GM11168 (cell line): ENCODE results near the gene LRRC4C.
"Not testable (repeated sequence)": the region's sequence is repeated elsewhere in the genome, so short reads cannot be mapped to it uniquely, and the experiment has no call there.

Experiments
- in situ Hi-C: fragments of 300-500 bp; cut with MboI; formaldehyde crosslinking; loops from one replicate; pipeline ENCODE4 v1.12.0; 2022; ENCODE audit warnings: low sequenced_read_pairs; ENCODE audit not compliant: unreplicated experiment

LRRC4C gene

GRCh38 chr11:41051919-41052635 is 407.4 kb downstream of the LRRC4C start:
- in situ Hi-C loops = no loop called here

GRCh38 chr11:41050791-41051190 is 408.7 kb downstream of the LRRC4C start:
- in situ Hi-C loops = no loop called here

DNA sequence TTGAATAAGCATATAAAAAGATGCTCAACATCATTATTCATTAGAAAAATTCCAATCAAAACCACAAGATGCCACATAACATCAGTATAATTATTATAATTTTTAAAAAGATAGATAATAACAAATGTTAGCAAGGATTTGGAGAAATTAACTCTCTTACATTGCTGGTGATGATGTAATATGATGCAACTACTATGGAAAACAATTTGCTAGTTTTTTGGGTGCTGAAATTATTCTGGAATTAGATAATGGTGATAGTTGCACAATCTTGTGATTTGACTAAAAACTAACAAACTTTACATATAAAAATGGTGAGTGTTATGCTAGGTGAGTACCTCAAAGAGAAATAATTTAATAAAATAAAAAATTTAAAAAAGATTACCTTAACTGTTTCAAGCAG is 412.2 kb downstream of the LRRC4C start:
- in situ Hi-C loops = loop anchor here (25.0 kb wide), 1 partner anchor 390 kb away; no protein-coding TSS in a partner anchor

- in situ Hi-C loops = loop anchor here (25.0 kb wide), 1 partner anchor 392 kb away; no protein-coding TSS in a partner anchor
These were observed 414.2 kb downstream of the LRRC4C start for GRCh38 chr11:41045266-41045665.

- in situ Hi-C loops = loop anchor here (25.0 kb wide), 1 partner anchor 393 kb away; no protein-coding TSS in a partner anchor
These were observed 414.7 kb downstream of the LRRC4C start for GRCh38 chr11:41044747-41045146.

GRCh38 chr11:41042688-41043087 is 416.8 kb downstream of the LRRC4C start:
- in situ Hi-C loops = loop anchor here (25.0 kb wide), 1 partner anchor 395 kb away; no protein-coding TSS in a partner anchor

DNA sequence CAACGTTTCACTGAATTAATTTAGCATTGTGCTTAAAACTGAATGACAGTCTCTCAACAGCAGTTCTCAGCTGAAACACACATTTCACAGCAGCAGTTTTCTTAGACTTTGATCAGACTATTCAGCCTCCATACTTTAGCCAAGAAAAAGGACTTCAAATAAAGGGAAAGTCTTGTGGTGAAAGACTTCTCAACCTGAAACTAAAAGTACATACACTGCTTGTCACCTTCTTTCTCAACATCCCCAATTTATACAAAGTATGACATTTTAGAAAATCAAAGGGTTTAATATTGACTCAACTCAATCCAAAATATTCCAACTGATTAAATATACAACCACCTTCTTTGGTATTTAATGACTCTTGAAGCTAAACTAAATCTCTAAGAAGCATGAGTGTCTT is 419.0 kb downstream of the LRRC4C start:
- in situ Hi-C loops = loop anchor here (25.0 kb wide), 1 partner anchor 397 kb away; no protein-coding TSS in a partner anchor

DNA sequence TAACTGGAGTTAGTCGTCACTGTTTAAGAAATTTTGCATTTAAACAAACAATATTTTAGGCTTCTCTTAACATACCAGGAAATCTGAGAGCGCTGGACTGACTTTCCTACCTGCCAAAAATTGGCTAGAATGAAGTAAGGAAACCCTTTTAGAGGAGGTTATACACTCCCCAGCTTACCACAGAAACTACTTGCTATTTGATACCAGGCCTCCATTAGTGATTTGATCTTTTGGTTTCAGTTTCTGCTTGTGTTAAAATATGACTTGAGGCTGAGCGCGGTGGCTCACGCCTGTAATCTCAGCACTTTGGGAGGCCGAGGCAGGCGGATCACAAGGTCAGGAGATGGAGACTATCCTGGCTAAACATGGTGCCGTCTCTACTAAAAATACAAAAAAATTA is 419.9 kb downstream of the LRRC4C start:
- in situ Hi-C loops = loop anchor here (25.0 kb wide), 1 partner anchor 398 kb away; no protein-coding TSS in a partner anchor

DNA sequence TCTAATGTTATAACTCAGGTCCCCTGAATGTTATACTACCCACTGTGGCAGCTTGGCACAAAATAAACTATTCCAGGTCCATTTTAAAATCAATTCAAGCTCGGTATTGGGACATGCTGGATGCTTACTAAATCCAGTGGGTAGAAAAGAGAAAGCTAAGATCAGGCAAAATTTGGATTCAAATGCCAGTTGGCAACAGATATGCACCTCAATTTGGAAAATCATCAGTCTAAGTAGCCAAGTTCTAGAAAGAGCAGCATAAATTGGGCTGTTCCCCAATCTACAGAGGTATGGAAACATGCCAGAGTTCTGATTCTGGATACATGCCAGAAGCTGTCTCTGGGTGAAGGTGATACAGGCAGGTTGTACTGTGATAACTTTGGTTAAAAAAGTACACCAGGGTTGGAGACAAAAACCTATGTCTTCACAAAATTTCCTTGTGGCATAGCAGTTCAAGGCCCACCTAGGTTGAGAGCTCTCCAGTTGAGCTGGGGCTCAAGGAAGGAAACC is 427.8 kb downstream of the LRRC4C start:
- in situ Hi-C loops = loop anchor here (25.0 kb wide), 1 partner anchor 406 kb away; no protein-coding TSS in a partner anchor

DNA sequence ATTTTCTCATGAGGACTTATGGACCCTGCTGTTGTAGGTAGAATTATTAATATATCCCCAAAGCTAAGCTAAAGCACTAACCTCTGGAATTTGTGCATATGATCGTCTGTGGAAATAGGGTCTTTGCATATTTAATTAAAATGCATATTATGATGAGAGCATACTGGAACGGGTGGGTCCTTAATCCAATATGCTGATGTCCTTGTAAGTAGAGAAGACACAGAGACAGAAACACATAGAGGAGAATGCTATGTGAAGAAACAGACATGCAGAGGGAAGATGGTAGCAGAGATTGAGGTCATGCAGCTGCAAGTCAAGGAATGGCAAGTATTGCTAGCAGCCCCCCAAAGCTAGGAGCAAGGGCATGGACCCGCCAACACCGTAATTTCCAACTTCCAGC is 439.2 kb downstream of the LRRC4C start:
- in situ Hi-C loops = no loop called here

DNA sequence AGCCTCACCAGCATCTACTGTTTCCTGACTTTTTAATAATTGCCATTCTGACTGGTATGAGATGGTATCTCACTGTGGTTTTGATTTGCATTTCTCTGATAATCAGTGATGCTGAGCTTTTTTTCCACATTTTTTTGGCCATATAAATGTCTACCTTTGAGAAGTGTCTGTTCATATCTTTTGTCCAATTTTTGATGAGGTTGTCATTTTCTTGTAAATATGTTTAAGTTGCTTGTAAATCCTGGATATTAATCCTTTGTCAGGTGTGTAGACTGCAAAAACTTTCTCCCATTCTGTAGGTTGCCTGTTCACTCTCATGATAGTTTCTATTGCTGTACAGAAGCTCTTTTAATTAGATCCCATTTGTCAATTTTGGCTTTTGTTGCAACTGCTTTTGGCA is 439.8 kb downstream of the LRRC4C start:
- in situ Hi-C loops = not testable (repeated sequence)

- in situ Hi-C loops = no loop called here
These were observed 441.2 kb downstream of the LRRC4C start for GRCh38 chr11:41018224-41018623.

- in situ Hi-C loops = no loop called here
These were observed 448.9 kb downstream of the LRRC4C start for GRCh38 chr11:41010361-41011050.

- in situ Hi-C loops = no loop called here
These were observed 453.5 kb downstream of the LRRC4C start for GRCh38 chr11:41005986-41006385.

GRCh38 chr11:41003339-41004282 is 455.8 kb downstream of the LRRC4C start:
- in situ Hi-C loops = no loop called here

- in situ Hi-C loops = no loop called here
These were observed 460.5 kb downstream of the LRRC4C start for GRCh38 chr11:40998920-40999319.

DNA sequence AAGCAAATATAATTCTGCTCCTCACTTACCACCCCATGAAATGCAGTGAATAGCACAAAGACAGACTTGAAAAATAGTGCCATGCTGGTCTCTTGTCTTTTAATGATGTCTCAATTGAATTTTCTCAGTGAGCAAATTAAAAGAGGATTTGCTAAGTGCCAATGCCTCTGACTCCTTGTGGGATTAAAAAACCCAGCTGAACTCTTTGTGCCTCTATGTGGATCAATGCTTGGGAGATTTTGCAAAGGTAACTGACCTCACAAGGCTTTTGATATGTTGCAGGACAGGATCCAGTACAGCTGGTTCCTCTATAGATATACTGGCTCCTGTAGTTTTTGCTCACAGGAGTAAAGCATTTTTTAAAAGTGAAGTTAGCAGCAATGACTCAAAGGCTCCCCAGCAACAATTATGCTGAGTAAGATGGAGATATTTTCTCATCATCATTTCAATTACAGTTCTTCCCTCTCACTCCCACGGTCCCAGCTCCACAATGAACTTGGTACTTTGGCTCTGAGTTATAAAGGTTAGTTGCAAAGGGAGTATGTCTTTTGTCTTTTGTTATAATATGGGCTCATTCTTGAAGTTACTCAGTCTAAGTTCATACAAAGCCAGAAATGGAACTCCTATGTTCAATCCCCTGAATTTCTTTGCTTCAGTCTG is 471.5 kb downstream of the LRRC4C start:
- in situ Hi-C loops = no loop called here

- in situ Hi-C loops = no loop called here
These were observed 473.1 kb downstream of the LRRC4C start for GRCh38 chr11:40986320-40986719.

GRCh38 chr11:40975076-40975475 is 484.4 kb downstream of the LRRC4C start:
- in situ Hi-C loops = no loop called here
